Activated T-helper 9 cell treated with anti-CD3 and anti-CD28 coated beads, Interleukin-2, amount 50 U/mL, for 16 hours (primary cell): ENCODE data around the gene CAND2.
"Not testable (repeated sequence)": the region's sequence is repeated elsewhere in the genome, so short reads cannot be mapped to it uniquely, and the experiment has no call there.

Source experiments
- DNase-seq: peaks from one replicate; pipeline ENCODE4 v3.0.0-alpha.2; 2020; ENCODE audit warnings: low read depth

Gene CAND2

DNA sequence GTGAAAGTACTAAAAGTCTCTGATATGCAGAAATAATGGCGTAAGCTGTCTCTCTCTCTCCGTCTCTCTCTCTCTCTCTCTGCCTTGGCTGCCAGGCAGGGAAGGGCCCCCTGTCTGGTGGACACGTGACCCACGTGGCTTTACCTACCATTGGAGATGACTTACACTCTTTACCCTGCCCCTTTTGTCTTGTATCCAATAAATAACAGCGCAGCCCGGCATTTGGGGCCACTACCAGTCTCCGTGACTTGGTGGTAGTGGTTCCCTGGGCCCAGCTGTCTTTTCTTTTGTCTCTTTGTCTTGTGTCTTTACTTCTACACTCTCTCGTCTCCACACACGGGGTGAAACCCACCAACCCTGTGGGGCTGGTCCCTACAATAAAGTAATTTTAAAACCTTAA lies 25.2 kb upstream of the CAND2 start:
- DNase-seq: no peak

DNA sequence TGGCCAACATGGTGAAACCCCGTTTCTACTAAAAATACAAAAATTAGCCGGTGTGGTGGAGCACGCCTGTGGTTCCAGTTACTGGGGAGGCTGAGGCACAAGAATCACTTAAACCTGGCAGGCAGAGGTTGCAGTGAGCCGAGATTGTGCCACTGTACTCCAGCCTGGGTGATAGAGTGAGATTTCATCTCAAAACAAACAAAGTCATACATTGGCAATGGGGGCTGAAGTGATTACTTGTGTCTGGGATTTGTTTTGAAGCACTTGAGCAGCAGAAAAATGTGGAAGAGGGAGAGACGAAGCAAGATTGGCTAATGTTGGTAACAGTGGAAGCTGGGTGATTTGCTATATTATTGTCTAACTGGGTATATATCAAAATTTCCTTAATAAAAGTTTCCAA lies 24.0 kb upstream of the CAND2 start:
- DNase-seq: no peak

DNA sequence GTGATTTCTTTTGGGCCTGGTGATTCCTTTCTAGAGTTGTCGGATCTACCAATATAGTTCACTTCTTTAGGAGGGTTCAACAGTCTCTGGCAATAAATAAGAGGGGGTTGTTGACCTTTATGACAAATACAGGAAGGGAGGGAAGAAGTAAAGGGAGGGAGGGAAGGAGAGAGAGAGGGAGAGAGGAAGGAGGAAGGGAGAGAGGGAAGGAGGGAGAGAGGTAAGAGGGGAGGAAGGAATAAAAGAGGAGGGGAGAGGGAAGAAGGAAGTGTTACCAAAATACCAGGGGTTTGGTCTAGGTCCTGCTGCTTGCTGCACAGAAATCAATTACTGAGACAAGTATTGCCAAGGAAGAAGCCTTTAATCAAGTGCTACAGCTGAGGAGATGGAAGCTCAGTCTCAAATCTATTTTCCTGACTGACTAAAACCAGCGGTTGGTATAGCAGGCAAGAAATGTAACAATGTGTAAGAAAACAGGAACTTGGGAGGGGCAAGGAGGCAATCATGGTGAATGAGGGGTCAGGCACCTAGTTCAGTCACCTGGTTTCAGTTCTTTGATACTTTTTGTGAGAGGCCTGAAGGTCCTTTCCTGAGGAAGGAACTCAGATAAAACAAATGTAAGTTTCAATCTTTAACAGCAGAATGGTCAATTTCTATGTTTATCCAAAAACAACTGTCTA lies 23.3 kb upstream of the CAND2 start:
- no peak for DNase-seq

DNA sequence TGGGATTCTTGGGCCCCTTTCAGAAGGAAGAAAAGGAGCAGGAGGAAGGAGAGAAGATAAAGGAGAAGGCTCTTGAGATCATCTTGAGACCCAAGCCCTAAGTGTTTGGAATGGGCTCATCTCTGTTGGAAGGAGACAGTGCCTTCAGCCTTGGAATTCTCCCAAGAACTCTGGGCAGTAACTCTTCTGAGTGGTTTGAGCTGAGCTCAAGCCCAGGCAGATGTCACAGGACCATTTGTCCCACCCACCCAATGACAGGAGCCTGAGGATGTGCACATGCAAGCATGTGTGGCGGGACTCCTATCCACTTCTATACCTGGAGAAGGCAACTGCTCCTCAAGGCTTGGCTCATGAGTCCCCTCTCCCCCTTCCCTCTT lies 22.8 kb upstream of the CAND2 start:
- DNase-seq: no peak

DNA sequence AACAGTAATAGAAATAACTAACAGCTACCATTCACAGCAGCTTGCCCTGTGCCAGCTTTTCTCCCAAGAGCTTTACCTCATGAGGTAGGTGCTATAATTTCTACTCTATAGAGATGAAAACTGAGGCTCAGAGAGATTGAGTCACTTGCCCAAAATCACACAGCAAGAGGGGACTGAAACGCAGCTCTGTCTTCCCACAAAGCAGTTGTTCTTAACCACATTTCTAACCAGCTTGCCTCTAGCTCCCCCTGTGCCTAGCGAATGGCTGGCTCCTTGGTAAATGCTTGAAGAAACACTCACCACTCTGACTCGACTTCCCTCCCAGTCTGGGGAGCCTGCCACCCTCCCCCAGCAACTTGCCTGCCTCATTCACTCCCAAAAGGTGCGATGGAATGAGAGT lies 21.9 kb upstream of the CAND2 start:
- no peak for DNase-seq

DNA sequence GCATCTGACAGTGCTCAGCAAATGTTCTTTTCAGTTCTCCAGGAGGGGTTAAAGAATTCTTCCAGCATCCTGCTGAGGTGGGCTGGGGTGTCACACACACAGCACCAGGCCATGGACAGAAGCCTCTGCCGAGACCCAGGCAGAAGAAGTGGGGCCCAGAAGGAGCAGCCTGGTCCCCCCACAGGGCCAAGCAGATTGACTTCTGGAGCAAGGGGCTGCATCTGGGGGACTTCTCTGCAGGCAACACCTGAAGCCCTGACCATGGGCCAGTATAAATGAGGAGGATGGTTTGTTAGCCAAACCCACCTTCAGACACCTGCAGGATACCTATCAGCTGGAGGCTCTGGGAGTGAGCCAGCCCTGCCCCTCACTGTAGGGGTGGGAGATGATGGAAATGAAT lies 21.3 kb upstream of the CAND2 start:
- DNase-seq: no peak

DNA sequence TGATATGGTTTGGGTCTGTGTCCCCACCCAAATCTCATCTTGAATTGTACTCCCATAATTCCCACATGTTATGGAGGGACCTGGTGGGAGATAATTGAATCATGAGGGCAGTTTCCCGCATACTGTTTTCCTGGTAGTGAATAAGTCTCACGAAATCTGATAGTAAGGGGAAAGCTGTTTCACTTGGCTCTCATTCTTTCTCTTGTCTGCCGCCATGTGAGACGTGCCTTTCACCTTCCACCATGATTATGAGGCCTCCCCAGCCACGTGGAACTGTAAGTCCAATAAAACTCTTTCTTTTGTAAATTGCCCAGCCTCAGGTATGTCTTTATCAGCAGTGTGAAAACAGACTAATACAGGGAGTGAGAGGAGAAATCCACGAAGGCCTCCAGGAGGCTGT lies 20.5 kb upstream of the CAND2 start:
- not testable (repeated sequence) for DNase-seq

DNA sequence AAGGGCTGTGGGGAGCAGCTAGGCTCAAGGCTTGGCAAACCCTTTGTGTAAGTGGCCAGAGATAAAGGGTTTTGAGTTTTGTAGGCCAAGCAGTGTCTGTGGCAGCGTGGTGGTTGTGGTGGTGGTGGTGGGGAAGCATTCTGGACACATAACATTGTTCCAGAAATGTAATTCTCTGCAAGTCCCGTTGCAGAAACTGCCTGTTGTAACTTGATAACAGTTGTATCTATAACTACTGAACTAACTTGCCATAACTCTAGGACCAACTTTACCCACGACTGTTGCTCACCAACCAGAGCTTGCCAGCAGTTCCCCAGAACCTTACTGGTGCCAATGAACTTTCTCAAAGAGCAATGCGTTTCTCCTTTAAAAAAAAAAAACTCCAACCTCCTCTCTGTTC lies 19.3 kb upstream of the CAND2 start:
- DNase-seq: no peak

DNA sequence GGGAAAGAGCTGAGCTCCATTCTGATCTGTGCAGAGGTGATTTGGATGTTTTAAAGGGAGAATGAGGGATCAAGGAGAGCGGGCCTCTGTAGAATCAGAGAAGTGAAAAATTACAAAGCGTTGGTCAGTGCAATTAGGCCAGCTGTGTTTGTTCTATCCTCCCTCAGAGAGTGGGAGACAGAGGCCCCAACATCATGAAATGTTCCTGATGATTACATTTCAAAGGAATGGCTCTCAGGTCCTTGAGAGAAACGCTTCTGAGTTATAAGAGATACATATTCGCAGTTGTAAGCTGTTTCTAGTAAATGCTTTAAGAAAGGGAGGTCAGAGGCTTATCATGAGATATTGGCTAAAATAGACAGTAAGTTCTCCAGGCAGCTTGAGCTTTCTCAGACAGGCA lies 15.7 kb upstream of the CAND2 start:
- no peak for DNase-seq

DNA sequence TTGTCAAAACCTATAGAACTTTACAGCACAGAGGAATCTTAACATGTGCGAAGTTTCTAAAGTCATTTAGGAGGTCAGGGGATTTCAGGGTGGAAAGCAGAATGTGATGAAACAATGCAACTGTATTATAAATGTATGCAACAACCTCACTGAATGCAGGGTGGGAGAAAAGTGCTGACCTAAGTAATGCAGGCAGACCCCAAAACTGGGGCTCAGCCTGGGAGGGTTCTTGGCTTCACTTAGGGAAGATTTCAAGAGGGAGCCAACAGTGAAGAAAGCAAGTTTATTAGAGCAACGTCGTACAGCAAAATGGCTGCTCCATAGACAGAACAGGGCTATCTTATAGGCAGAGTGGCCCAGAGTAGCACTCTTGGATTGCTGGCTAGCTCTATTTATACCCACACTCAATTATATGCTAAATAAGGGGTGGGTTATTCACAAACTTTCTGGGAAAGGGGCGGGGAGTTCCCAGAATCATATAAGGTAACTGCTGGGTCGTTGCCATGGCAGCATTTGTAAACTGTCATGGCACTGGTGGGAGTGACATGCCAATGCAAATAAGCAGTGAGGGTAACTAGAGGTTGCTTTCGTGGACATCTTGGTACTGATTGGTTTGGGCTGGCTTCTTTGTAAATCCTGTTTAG lies 14.2 kb upstream of the CAND2 start:
- no peak for DNase-seq

DNA sequence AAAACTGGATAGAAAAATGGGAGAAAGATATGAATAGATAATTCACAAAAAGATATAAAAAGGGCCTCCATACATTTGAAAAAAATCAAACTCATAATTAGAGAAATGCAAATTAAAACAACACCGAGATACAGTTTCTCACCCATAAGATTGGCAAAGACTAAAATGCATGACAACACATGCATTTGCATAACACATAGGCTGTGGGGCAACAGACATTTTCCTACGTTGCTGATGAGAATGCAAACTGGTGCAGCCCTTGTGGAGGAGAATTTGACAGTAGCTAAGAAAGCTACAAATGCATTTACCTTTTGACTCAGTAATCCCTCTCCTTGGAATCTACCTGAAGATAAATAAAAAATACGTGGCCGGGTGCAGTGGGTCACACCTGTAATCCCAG lies 11.4 kb upstream of the CAND2 start:
- DNase-seq: no peak

DNA sequence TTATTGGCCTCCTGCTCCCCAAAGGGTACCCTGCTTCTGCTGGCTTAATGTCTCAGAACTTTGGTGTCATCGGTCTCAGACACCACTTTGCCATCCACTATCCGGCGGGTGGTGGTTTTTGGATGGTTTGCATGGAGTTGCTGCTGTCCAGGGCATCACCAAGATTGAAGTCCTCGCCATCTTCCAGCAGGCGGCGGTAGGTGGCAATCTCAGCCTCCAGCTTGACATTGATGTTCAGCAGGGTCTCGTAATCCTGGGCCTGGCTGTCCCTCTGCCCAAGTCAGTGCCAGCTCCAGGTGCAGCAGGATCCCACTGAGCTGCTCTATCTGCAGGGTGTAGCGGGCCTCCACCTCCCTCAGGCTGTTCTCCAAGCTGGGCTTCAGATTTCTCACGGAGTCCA lies 9.1 kb upstream of the CAND2 start:
- peak; percentile 53 for DNase-seq

DNA sequence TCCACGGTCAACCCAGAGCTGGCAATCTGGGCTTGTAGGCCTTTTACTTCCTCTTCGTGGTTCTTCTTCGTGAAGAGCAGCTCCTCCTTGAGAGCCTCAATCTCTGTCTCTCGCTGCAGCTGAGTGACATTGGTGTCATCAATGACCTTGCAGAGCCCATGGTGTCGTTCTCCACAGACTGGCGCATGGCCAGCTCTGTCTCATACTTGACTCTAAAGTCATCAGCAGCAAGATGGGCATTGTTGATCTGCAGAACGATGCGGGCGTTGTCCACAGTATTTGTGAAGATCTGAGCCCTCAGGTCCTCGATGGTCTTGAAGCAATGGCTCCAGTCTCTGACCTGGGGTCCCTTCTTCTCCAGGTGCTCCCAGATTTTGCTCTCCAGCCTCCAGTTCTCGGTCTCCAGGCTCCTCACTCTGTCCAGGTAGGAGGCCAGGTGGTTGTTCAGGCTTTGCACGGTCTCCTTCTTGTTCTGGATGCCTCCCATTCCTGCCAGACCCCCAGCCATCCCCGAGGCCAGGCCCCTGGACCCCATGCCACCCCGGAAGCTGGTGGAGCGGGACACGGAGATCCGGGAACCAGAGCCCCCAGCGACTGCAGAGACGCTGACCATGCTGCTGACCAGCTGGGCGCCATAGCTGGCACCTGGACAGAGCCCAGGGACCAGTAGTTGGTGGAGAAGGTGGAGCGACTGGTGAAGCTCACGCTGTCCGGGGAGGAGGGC lies 8.4 kb upstream of the CAND2 start:
- not testable (repeated sequence) for DNase-seq

DNA sequence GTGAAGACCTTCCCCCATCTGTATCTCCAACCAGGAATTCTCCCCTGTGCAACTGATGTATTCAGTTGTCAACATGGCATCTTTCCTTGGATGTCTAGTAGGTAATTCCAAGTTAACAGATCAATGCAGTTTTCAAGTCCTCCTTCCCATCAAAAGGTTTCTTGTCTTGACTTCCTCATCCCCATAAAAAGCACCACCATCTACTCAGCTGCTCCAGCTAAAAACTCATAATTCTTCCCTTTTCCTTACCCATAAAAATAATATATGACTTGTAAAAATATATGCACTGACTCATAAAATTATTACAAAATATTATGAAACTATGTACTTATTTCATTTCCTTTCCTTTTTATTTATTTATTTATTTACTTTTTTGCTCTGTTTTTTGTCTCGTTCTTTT lies 5.0 kb upstream of the CAND2 start:
- no peak for DNase-seq

DNA sequence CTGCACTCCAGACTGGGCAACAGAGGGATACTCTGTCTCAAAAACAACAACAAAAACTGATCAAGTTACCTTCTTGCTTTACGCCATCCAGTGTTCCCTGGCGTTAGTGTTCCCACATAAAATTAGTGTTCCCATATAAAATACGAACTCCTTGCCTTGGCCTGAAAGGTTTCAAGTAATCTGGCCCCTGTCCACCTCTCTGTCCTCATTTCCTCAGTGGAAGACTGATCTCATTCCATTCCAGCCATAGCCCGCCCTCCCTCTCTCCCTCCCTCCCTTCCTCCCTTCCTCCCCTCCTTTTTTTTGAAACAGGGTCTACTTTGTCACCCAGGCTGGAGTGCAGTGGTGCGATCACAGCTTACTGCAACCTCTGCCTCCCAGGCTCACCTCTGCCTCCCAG lies 2.8 kb upstream of the CAND2 start:
- DNase-seq: no peak

DNA sequence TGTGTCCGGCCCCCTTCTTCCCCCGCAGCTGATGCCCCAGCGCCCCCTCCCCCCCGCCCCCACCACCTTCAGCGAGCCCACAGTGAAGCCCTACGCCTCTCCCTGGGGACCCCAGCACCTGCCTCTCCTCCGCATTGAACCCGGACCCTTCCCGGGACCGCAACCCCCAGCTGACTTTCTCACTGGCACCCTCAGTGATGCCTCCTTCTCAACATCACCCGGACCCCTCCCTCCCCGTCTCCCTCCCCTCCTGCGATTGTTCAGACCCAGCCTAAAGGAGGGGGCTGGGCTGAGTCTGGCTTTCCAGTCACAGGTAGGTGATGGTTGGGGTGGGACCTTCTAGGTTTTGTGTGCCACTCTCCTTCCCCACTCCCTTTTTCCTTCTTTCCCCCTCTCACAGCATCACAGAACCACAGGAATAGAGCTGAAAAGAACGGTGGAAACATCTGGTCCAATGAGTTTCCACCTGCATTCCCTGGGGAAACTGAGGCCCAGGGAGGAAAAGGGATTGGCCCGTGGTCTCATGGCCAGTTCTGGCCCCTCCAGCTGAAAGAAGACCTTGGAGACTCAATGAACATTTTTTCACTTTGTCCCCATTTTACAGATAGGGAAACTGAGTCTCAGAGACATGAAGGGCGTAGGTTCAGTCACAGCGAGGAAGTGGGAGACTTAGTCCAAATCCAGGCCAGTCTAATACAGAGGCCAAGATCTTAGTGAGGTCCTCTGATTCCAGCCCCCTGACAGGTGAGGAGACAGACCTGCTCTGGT lies 828 bp downstream of the CAND2 start:
- DNase-seq: no peak

DNA sequence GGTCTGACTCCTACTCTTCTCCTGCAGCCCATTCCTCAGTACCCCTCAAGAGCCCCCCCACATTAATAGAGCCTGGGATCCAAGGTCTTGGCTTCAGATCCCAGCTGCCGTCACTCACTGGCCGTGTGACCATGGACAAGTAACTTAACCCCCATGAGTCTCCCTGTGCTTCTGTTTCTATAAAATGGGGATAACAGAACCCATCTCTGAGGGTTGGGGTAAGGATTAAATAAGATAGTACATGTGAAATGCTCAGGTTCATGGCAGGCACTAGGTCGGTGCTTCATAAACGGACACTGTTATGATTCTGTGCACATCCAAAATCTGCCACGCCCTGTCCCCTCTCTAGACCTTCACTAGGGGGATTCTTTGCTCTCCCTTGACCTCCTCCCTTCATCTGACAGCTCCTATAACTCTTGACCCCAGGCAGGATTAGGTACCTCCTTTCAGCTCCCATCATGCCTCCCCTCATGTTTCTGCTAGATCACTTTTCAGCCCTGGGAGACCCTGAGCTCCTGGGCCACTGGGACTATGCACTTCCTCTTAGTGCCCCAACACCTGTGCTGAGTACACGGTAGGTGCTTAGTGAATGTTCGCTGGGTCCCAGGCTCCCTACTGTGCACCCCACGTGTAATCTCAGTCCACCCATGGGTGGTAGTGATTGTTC lies 1.5 kb downstream of the CAND2 start:
- DNase-seq: no peak

DNA sequence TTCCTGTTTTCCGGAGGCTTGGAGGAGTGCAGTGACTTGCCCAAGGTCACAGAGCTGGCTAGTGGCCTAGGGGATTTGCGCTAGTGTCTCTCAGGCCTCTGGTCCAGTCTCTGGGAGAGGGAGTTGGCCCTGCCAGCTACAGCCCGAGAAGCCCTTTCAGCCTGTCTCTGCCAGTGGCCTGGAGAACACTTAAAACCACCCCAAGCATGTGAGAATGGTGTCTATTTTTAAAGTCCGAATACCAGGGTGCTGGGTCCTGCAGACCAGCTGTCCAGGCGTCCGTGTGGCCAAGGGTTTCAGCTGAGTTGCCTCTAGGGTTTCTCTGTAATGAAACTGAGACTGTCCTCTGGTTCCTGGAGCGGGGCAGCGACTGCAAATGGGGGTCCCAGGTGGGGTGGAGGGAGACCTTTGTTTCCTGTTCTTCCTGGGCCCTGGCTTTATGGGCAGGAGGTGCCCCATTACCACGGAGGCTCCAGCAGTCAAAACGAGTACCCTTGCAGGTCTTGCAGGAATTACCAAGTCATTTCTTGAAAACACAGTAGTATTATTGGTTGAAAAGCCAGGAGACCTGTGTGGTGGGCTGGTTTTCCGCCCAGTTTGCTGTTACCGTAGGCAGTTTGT lies 2.2 kb downstream of the CAND2 start:
- DNase-seq: no peak

DNA sequence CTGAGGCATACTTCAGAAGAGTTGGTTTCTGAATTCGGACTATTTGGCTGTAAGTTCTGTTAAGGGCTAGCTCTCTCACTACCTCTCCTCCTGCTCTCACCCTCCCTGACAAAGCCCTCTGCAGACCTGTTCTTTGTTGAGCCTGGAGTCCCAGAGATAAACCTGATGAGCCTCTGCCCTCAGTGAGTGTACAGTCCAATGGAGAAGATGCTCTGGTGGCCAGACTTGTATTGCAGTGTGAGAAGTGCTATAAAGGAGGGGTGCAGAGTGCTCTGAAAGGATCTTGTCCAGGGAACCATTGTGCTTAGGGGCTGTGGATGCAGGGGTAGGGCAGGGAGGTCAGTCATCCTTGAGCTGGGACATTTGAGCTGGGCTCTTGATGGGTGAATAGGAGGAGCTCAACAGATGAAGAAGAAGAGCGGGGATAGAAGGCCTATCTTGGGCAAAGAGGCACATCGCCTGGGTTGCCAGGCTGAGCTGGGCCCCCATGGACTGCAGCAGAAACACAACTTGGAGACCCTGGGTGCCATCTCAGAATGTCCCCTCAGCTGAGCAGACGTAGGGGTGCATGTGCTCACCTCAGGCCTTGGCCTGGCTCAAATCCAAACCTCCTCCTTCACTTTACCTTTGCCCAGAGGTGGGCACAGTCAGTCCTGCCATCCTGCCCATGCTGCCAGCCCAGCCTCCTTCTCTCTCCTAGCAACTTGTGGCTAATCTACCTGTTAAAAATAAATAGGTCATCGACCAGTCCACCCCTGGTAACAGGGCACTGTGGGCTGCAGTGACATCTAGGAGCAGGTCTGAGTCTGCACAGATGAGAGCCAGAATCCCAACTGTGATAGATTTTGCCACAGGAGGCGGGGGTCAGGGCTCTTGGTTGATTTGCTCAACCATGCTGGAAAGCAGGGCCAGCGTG lies 3.3 kb downstream of the CAND2 start:
- no peak for DNase-seq

DNA sequence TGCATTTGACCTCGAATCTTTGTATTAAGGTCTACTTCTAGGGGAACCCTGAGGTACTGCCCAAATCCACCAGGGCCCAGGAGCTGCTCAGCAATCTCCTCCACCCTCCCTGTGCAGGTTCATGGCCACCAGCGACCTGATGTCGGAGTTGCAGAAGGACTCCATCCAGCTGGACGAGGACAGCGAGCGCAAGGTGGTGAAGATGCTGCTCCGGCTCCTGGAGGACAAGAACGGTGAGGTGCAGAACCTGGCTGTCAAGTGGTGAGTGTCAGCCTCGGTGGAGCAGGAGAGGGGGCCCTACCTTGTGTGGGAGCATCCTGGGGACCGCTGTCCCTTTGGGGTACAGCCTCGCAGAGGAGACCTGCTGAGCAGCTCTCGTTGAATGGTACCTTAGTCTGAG lies 6.9 kb downstream of the CAND2 start:
- no peak for DNase-seq

DNA sequence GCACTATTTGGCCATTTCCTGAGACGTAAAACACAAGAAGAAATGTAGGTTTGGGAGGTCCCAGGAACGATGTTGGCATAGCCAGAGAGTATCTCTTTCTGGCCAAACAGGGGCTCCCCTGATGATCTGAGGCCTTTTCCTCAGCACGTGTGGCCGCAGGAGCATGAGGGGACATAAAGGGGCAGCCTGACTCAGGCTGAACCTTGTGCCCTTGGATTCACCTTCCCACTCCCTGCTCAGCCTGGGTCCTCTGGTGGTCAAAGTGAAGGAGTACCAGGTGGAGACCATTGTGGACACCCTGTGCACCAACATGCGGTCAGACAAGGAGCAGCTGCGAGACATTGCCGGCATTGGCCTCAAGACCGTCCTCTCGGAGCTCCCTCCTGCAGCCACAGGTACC lies 10.6 kb downstream of the CAND2 start:
- no peak for DNase-seq
